Amygdala (tissue), 56 donors: ENCODE measurements around the gene SMYD3.

Source experiments
- DNase-seq, 56 donors: peaks; one replicate each; lab custom pipeline; 2025; lab: John Stamatoyannopoulos, UW

Gene SMYD3

DNA sequence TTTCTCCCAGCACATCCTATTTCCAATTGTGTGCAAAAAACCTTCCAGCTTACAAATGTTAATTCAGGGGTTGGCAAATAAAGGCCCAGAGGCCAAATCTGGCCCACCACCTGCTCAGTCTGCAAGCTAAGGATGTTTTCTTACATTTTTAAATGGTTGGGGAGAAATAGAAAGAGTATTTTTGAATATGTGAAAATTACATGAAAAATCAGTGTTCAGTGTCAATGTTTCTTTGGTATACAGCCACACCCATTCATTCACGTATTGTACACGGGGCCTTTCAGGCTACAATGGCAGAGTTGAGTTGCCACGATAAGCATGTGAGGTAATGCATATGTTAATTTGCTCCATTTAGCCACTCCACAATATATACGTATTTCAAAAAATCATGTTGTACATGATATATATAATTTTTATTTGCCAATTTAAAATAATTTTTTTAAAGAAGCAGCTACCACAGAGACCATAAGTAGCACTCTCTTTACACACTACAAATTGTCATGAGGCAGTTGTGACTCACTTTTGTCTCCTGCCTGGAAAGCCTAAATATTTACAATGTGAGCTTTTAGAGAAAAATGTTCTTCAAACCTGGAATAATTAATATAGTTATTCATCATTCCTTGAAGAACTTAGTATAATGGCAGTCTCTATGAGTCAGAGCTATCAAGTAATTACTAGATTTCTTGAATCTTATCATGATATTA, 189.6 kb downstream of the SMYD3 start:
- DNase-seq: no peak

DNA sequence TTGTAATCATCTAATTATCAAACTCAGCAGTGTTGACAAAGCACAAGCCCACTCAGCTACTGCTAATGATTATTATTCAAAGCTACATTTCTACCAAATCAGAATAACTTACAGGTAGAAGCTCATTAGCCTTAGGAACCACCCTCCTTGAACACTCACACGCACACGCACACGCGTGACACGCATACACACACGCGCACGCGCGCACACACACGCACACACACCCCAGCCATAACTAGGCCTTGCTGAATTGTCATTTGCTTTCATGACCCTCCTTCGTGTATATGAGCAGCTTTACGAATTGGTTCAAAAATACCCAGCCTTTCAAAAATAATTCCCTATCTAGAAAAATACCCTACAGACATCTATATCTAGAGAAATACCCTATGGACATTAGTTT, 195.6 kb downstream of the SMYD3 start:
- no peak for DNase-seq

DNA sequence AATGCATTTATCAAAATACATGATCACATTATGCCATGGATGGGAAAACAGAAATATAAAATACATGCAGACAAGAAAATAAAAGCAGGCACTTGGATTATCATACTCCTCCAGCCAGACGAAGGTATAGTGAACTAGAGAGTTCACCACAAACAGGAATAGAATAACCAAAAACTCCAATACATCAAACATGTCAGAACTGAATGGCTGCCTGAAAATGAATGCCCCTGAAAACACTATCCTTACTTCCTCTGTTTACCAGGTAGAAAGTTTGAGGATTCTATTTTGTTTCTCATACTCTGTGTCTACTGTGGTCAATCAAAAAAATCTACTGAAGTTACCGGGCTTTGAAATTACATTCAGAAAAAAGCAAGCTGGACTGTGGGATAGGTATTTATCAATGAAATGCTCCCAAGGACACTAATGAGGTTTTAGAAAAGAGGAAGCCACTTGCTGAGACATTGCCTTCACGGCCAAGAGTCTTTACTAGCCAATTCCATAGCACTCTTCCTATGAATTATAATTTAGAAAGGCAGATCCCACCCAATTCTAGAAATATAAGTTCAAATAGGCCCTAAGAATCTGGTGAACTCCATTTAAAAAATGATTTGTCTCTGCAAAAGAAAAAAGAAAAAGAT, 197.7 kb downstream of the SMYD3 start:
- DNase-seq: no peak

DNA sequence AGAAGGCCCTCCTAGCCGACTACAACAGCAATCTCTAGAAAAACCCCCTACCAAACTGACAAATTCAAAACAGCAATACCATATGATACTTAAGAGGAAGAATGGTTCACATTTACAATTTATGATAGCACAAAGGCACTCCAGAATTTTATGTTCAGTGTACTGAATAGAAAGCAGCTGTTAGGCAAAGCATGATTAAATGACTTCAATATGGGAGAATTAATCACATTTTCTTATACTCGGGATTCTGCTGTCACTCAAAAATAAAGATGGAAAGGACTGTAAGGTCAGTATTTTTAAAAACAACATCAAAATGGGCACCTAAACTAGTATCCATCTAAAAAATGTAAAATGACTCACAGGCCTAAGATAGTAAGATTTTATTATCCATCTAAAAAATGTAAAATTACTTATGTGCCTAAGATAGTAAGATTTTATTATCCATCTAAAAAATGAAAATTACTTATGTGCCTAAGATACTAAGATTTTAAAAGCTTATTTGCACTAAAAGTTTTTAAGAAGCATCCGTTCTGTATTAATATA, 198.5 kb downstream of the SMYD3 start:
- DNase-seq: no peak

DNA sequence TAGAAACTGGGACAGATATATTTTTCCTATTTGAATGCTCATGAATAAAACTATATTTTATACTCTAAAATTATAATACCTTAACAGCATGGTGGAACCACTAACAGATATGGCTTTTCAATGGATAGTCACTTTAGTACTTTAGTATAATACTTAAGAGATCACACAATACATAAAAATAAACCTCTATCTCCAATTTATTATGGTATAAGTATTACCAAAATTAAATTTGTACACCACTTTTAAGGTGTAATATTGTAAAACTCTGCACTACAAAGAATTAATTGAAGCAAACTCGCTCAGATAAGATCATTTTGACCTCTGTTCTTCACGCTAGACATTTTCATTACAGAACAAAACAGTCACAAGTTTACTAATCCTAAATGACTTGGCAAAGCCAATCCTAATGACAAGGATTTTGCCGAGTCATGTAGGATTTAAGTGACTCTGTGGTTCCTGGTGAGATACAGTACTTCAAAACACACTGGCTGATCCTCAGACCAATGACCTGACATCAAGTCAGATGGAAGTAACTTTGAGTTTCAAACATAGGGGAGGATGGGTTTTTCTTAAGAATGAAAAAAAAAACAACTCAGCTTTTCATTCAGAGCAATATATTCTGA, 200.6 kb downstream of the SMYD3 start:
- no peak for DNase-seq

DNA sequence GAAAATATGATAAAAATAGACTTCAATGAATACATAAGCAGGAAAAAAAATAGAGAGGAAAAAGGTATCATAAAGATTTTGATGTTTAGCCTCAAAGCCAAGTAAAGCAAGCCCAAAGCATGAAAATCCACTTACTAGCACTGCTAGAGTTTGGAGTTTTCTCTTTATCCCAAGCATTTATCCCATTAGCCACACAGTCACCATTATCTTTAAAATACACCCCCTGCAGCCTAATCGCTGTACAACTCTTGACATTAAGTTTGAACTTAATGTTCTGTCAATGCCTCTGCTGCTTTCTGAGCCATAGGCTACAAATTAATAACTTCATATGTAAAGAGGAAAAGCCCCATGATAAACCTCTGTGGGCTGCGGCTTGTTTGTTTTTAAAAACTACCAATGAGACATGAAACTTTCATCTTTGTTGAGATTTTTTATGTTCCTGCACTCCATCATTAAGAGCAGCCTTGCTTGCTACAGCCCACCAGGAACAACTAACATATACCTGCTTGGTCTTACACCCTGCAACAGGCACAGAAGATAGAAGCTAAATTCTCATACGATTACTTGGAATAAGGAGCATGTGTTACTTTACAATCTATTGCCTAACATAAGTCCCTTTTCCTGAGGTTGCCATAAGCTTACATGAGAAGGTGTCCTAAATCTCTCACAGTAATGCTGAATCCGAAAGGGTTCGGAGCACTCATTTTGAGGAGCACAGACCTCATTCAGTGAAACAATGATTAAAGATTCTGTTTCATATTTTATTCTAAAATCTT, 202.4 kb downstream of the SMYD3 start:
- no peak for DNase-seq

DNA sequence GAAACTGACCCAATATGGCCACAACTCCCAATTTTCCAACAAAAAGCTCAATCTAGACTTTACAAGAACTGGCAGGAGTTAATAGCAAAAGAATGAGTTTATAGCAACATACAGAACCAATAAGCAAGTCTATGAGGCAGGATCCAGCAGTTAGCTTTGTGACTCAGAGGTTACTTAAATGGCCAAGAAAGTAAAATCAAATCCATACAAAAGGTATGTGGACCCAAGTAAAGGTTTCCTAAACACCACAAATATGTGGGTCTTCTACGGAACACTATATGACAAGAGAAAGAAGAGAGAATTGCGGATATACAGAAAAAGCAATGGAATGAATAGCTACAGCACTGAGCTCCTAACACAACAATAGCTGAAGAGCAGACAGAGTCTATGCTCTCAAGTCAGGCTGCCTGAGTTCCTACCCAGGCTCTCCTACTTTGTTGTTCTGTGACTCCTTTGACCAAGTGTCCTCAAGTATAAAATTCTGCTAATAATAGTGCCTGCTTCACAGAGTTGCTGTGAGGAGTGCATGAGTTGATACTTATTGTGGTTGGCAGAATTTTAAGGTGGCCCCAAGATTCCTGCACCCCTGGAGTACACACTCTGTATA, 204.3 kb downstream of the SMYD3 start:
- DNase-seq: no peak

DNA sequence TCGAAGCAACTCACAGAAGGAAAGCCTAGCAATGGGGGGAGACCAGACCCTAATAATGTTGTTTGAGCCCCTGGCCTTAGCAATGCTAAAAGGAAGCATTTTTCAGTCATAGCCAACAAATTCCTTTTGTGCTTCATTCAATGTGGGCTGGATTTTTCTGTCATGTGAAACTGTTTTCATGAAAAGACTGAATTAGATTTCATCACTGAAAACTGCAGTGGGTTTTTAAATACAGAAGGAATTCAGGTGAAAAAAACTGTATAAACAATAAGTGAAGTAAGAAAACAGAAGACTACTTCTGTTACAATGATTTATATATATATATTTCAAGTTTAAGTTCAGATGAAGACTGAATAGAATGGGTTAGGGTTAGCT, 204.8 kb downstream of the SMYD3 start:
- DNase-seq: no peak

DNA sequence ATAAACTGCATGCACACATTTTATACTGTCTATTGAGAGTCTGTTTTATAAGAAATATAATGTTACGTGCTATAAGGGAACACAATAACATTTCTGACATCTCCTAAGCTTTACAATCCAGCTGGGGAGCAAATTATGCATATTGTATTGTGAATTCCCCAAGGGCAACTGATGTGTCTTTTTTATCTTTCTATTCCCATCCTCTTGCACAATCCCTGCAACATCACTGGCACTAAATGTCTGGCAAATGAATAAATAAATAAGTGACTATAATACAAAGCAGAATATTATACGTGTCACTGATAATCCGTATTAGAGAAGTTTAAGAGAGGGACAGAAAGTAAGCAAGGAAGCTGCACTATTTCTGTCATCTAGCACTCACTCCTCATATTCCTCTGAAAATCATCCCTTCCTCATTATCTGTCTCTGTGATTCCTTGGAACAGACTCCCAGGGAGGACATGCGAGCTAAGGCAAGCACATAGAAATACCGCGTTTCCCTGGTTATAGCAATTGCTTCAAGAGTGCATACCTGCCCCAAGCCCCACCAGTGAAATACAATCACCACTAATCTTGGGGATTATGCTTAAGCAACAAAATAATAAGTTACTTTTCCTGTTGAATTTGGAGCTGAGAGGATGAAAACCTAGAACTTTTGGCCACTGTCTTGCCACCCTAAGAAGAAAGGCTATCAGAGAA, 205.4 kb downstream of the SMYD3 start:
- no peak for DNase-seq

DNA sequence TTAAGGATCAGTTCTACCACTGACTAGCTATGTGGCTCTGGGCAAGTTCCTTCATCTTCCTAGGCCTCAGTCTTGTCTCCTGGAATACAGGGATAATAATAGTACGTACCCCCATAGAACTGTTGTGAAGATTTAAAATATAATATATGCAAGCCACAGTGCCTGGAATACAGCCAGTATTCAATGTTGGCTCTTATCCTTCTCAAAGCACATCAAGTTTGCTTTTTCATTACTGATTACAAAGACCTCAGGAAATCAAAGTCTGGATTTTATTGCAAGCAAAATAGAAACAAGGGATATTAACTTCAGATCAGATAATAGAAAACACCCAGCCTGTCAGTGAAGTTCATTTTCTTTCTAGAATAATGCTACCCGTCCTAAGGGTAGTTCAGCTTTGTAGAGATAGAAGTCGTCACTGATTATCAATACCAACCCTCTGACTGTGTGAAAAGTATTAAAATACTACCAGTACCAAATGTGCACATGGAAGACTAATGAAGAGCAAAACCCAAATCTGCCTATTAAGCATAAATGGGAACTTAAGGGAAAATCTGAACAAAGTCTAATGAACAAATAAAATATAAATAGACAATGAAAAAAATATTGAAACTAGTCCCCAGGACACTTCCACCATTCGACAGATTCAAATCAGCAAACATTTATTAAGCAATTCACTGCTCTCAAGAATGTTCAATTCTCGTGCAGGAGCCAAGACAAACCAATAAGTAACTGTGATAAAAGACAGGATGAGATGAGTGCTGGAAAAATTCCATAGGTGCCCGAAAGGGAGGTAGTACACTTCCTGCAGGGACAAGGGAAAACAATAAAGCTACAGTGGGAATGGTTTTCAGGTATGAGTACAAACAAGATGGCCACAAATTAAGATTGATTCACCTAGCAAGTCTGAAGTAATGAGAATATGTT, 206.2 kb downstream of the SMYD3 start:
- DNase-seq: no peak

DNA sequence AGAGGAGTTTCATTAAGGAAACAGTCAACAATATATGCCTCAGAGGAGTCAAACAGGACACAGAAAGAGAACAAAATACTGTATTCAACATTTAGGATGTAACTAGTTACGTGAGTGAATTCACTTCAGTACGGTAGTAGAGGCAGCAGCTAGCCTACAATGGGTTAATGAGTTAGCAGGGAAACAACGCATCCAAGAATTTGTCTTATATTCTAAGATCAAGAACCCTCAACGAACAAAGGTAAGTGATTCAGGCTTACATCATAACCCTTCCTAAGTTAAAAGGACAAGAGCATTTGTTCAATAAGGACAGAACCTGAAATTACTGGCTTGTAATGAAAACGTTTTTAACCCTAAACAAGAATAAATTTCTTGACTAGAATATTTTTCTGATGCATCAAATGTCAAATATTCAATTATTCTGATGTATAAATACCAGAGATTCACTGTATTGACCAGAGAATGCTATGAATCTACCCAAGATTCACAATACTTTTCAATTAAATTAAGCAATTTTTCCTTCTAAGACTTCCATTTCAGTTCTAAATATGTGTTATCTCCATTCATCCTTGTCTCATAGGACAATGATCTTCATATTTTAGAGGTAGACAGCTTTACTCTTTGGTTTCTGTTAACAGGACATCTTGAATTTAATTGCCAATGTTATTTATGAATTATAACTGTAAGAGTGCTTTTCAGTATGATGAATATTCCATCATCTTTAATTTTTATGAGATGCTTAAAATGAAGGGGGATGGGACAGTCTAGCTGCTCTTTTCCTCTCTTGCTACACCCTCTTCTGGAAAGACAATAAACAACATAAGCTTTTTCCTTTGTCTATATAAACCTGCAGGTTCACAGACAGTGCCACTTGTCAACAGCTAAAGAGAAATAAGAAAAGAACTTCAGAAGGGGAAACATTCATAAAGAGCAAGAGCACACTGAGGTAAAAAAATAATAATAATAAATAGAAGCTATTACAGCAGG, 209.5 kb downstream of the SMYD3 start:
- DNase-seq: no peak

DNA sequence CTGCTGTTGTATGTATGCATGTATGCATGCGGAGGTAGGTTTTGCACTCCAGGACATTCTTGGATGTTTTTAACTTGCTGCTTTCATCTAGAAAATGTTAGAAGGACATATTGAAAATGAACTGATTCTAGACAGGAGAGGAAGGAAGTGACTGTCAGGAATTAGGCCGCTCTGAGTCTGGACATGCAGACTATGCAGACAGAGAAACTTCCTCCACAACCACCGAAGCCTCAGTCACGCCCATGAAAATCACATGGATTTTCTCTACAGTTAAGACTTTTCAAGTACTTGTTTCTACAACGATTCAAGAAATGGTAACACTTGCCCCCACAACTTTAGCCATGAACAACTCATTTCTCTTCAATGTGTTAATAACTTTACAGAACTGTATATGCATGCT, 211.1 kb downstream of the SMYD3 start:
- DNase-seq: peak in 1 of 56 donors; percentile 12

DNA sequence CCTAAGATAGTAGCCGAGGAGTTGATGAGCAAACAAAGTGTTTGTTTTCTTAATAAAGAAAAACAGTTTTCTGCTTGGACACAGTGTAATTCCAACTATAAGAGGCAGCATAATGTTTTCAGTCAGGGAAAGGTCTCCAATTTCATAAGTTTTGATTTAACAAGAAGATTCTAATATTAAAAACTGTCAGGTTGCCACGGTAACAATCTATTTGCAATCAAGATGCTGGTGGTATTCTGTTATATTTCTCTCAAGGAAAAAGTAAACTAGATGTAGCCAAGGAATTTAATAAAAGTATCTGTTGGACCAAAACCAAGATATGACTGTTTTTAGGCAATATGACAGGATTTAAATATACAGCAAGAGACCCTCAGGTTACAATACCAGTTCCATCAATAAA, 211.7 kb downstream of the SMYD3 start:
- no peak for DNase-seq

DNA sequence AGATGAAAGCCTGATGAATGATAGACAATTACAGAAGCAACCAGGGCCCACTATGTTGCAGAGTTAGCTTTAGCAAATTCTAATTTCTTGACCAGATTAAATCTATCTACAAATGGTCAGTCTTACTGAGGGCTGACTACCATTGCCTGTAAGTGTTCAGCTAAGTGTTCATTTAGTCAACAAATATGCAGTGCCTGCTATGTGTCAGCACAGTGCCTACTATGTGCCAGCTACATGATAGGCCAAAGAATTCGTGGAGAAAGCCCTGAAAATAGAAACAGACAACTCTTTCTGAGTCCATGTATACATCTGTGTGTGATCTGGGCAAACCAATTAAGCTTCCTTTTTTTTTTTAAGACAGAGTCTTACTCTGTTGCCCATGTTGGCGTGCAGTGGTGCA, 212.8 kb downstream of the SMYD3 start:
- no peak for DNase-seq

DNA sequence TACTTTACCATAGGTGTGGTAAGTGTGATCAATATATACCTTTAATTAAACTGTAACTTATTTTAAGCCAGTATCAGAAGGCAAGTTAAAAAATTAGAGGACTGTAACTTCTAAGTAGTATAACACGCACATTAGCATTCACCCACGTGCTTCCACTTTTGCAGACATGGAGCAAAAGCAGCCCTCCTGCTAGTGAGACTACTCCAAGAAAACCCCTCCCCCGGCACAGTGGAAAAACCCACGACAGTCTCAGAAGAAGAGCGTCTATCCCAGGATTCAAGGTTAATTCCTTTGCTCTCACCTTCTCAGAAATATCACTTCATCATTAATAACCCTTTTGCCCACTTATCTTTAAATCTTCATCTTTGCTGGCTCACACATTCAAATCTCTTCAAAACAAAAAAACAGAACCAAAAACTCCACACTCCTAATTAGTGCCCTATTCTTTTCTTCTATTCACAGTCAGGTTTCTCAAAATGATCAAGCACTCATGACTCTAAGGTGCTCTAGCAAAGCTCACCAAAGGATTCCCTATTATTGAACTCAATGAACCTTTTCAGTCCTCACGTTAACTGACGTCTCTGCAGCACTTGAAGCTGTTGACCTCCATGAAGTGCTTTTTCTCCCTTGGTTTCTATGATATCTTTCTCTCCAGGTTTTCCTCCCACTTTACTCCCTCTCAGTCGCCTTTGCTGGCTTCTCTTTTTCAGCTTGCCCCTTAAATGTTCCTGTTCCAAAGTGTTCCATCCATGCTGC, 213.5 kb downstream of the SMYD3 start:
- DNase-seq: no peak

DNA sequence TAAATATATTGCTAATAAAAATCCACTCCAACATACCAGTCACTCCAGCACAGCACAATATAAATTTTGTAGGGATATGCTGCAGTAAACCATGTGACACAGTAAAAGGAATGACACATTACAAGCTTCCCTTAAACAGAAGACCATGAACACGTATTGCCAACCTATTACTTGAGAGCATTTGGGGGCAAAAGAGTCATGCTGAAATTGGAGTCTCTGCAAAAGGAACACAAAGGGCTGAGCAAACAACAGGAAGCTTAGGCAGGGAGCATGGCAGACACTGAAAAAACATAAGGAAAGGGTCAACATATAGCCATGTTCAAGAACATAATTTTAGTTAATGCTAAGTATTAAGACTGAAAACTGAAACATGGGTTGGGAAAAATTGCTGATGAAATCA, 214.5 kb downstream of the SMYD3 start:
- DNase-seq: no peak

DNA sequence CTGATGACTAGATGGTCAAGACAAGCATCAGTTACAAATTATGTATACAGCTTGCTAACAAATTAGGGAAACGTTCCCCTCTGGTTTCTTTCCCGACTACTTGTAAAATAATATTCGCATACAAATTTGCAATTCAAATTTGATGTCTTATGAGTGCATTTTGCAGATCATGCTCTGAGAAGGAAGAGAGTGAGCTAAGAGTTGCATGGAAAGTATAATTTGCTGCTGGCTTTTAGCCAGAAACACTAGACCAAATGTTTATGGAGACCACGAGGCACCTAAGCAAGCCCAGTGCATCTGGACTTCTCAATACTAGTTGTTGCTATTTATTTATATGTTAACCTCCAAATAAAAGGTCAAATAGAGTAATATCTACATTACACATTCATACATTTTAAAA, 216.0 kb downstream of the SMYD3 start:
- DNase-seq: no peak
